ENCODE results near the gene ITPA. TPM values are rescaled to one million over a fixed set of nuclear protein-coding genes. Genes with fewer than 3 reads are reported as not detected.

The ITPA gene
- total and polyA plus RNA-seq, 2 of the 13 experiments (the other 11 are each of a cell fraction or from before 2014, with no cell fraction given): 60.1 to 103 TPM

DNA sequence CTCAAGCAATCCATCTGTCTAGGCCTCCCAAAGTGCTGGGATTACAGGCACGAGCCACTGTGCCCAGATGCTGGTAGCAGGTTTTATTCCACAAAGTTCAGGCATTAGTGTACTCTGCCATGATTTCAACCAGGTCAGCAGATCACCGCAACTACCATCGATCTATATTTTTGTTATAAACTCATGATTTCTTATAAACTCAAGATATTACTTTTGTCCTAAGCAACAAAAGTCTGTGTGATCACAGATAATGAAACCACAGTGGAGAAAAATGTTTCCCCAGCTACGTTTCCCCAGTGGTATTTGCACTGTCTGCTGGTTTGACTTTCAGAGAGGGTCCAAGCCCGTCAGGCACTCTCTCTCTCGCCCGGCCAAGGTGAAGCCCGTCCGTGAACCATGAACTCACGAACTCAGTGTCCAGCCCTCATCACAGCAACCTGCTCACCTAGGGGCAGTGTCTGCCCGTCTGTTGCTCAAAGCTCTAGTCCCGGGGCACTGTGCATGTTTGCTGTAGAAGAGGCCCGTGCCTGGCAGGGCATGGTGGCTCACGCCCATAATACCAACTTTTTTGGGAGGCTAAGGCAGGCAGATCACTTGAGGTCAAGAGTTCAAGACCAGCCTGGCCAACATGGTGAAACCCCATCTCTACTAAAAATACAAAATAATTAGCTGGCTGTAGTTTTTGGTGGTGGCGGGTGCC is 22.7 kb downstream of the ITPA start (continued):
- TF ChIP-seq NRL (CRISPR knock-in tag; IDR thresholded peaks at IDR 0.05; ENCODE audit: borderline replicate concordance) (peak; percentile 72; the same call in 1 of the 2 replicates), ZNF121 (CRISPR knock-in tag; IDR thresholded peaks at IDR 0.05) (peak; percentile 51), ZNF775 (CRISPR knock-in tag; IDR thresholded peaks at IDR 0.05; ENCODE audit: borderline replicate concordance) (no peak), ZNF569 (CRISPR knock-in tag; IDR thresholded peaks at IDR 0.05; ENCODE audit: borderline replicate concordance) (no peak), ZFP36 (IDR thresholded peaks at IDR 0.05; ENCODE audit: borderline replicate concordance, low read depth, low read length, partially characterized antibody) (no peak), GABPB1 (CRISPR knock-in tag; IDR thresholded peaks at IDR 0.05) (no peak), FOXC1 (CRISPR knock-in tag; IDR thresholded peaks at IDR 0.05; ENCODE audit: borderline replicate concordance) (peak; percentile 88; the same call in 1 of the 2 replicates), ZNF335 (CRISPR knock-in tag; IDR thresholded peaks at IDR 0.05) (no peak), SIX1 (CRISPR knock-in tag; IDR thresholded peaks at IDR 0.05; ENCODE audit: borderline replicate concordance) (peak; percentile 51; the same call in 1 of the 2 replicates), ZBTB38 (CRISPR knock-in tag; IDR thresholded peaks at IDR 0.05) (peak; percentile 99), SMC3 (IDR thresholded peaks at IDR 0.05; ENCODE audit: low read length) (no peak; the same call in 1 of the 2 replicates), ZNF564 (CRISPR knock-in tag; IDR thresholded peaks at IDR 0.05) (peak; percentile 66; the same call in 1 of the 2 replicates), CAMTA2 (CRISPR knock-in tag; IDR thresholded peaks at IDR 0.05; ENCODE audit: borderline replicate concordance) (0 out of 2 replicates have a peak, but pooled peaks have one; percentile 23), ATRX (CRISPR knock-in tag; IDR thresholded peaks at IDR 0.05; ENCODE audit: borderline replicate concordance) (no peak), ZNF20 (CRISPR knock-in tag; IDR thresholded peaks at IDR 0.05) (no peak), CENPT (CRISPR knock-in tag; IDR thresholded peaks at IDR 0.05; ENCODE audit: low read depth) (no peak), ZSCAN22 (CRISPR knock-in tag; IDR thresholded peaks at IDR 0.05) (no peak), CBX2 (IDR thresholded peaks at IDR 0.05; ENCODE audit: low read depth, low read length) (no peak), CBX2 (CRISPR knock-in tag; IDR thresholded peaks at IDR 0.05; ENCODE audit: low read depth) (no peak; the same call in 1 of the 2 replicates), POLR2AphosphoS5 (IDR thresholded peaks at IDR 0.05; ENCODE audit: low read depth, low read length) (no peak), ZNF354B (CRISPR knock-in tag; IDR thresholded peaks at IDR 0.05) (no peak), GATAD2A (CRISPR knock-in tag; IDR thresholded peaks at IDR 0.05) (peak; percentile 86), WIZ (CRISPR knock-in tag; IDR thresholded peaks at IDR 0.05) (0 out of 2 replicates have a peak, but pooled peaks have one; percentile 54), ZNF329 (CRISPR knock-in tag; IDR thresholded peaks at IDR 0.05; ENCODE audit: low read depth) (no peak)
- TF ChIP-seq, protein P1, sequence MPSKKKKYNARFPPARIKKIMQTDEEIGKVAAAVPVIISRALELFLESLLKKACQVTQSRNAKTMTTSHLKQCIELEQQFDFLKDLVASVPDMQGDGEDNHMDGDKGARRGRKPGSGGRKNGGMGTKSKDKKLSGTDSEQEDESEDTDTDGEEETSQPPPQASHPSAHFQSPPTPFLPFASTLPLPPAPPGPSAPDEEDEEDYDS (CRISPR knock-in tag; IDR thresholded peaks at IDR 0.05): peak; percentile 50; the same call in 1 of the 2 replicates
- TF ChIP-seq, protein P2, sequence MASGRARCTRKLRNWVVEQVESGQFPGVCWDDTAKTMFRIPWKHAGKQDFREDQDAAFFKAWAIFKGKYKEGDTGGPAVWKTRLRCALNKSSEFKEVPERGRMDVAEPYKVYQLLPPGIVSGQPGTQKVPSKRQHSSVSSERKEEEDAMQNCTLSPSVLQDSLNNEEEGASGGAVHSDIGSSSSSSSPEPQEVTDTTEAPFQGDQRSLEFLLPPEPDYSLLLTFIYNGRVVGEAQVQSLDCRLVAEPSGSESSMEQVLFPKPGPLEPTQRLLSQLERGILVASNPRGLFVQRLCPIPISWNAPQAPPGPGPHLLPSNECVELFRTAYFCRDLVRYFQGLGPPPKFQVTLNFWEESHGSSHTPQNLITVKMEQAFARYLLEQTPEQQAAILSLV (CRISPR knock-in tag; IDR thresholded peaks at IDR 0.05; ENCODE audit: borderline replicate concordance): peak; percentile 41; the same call in 1 of the 2 replicates
- TF ChIP-seq, protein P3, sequence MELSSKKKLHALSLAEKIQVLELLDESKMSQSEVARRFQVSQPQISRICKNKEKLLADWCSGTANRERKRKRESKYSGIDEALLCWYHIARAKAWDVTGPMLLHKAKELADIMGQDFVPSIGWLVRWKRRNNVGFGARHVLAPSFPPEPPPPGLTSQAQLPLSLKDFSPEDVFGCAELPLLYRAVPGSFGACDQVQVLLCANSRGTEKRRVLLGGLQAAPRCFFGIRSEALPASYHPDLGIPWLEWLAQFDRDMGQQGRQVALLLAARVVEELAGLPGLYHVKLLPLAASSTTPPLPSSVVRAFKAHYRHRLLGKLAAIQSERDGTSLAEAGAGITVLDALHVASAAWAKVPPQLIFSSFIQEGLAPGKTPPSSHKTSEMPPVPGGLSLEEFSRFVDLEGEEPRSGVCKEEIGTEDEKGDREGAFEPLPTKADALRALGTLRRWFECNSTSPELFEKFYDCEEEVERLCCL (CRISPR knock-in tag; IDR thresholded peaks at IDR 0.05; ENCODE audit: borderline replicate concordance): no peak; the same call in 1 of the 2 replicates

Data from HepG2 (cell line).